Measurements from ENCODE around the gene VKORC1L1. TPM values are rescaled to one million over a fixed set of nuclear protein-coding genes. Genes with fewer than 3 reads are reported as not detected.
"Not testable (repeated sequence)": the region's sequence is repeated elsewhere in the genome, so short reads cannot be mapped to it uniquely, and the experiment has no call there.

VKORC1L1 gene
- total RNA-seq, 2 experiments from 2014 or later = 8.9 to 10.1 TPM

DNA sequence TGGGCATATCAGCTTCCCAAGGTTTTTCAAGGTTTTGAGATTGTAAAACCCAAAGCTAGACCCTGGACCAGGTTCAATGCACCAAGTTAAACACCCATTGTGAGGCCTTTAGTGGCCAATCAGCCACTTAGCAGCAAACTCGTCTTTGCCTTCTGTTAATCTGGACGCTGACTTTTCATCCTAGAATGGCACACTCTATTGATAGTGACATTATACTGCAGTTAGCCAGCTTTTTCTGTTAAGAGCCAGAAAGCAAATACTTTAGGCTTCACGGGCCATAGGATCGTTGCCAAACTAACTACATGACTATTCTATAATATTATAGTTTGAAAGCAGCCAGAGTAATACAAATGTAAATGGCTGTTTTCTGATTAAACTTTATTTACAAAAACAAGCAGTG is 51.3 kb downstream of the VKORC1L1 start:
- H3K27me3 Mint-ChIP-seq (ENCODE audit: low read depth) = no peaks in the 10 kb centered on the region
- H3K27ac Mint-ChIP-seq = no peak overlapping the region
- H3K36me3 Mint-ChIP-seq (ENCODE audit: low read depth) = peaks cover 16% of the 10 kb centered on the region
- no peak for DNase-seq
- intact Hi-C loops (cut with micrococcal nuclease) = no loop called here
- no peak overlapping the region for H3K4me3 Mint-ChIP-seq
- no peaks in the 10 kb centered on the region for H3K4me1 Mint-ChIP-seq (ENCODE audit: low read depth)
- no peaks in the 10 kb centered on the region for H3K9me3 Mint-ChIP-seq
- CTCF ChIA-PET = no interaction called here

DNA sequence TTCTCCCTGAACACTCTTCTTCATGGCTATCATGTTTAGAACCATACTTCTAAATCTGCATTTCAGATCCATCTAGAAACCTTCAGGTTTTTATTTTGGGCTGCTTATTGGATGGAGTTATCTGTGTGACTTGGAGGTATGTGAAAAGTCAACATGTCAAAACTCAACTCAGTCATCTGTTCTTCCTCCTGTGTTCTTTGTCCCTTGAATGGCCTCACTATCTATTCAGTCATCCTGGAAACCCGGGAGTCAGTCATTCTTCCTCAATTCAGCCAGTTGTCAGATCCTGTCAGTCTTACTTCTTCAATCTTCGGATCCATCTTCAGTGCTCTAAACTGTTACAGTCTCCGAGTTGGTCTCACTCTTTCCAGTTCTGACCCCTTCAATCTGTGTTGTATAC is 52.2 kb downstream of the VKORC1L1 start:
- intact Hi-C loops (cut with micrococcal nuclease) = no loop called here
- Mint-ChIP-seq H3K9me3 (no peaks in the 10 kb centered on the region), H3K4me1 (ENCODE audit: low read depth) (peaks cover 2% of the 10 kb centered on the region), H3K27me3 (ENCODE audit: low read depth) (no peaks in the 10 kb centered on the region), H3K27ac (no peak overlapping the region), H3K4me3 (no peak overlapping the region), H3K36me3 (ENCODE audit: low read depth) (peaks cover 10% of the 10 kb centered on the region)
- CTCF ChIA-PET = interaction anchor here (0.6 kb wide), 1 partner anchor 767 kb away, joined by 3 read pairs; no protein-coding TSS in a partner anchor
- no peak for DNase-seq

- Mint-ChIP-seq H3K36me3 (ENCODE audit: low read depth) (peaks cover 9% of the 10 kb centered on the region), H3K4me3 (no peak overlapping the region), H3K4me1 (ENCODE audit: low read depth) (peaks cover 7% of the 10 kb centered on the region), H3K27ac (no peak overlapping the region), H3K27me3 (ENCODE audit: low read depth) (no peaks in the 10 kb centered on the region), H3K9me3 (no peaks in the 10 kb centered on the region)
- CTCF ChIA-PET = no interaction called here
- no peak for DNase-seq
- intact Hi-C loops (cut with micrococcal nuclease) = no loop called here
These were observed 53.7 kb downstream of the VKORC1L1 start for GRCh38 chr7:65926588-65926987.

- CTCF ChIA-PET = no interaction called here
- no peak overlapping the region for H3K27ac Mint-ChIP-seq
- H3K36me3 Mint-ChIP-seq (ENCODE audit: low read depth) = peaks cover 11% of the 10 kb centered on the region
- no peaks in the 10 kb centered on the region for H3K9me3 Mint-ChIP-seq
- H3K4me1 Mint-ChIP-seq (ENCODE audit: low read depth) = peaks cover 12% of the 10 kb centered on the region
- no peak for DNase-seq
- H3K4me3 Mint-ChIP-seq = no peak overlapping the region
- no peaks in the 10 kb centered on the region for H3K27me3 Mint-ChIP-seq (ENCODE audit: low read depth)
- intact Hi-C loops (cut with micrococcal nuclease) = no loop called here
These were observed 54.9 kb downstream of the VKORC1L1 start for GRCh38 chr7:65927489-65928448.

GRCh38 chr7:65931685-65932084 is 58.8 kb downstream of the VKORC1L1 start:
- DNase-seq = no peak
- Mint-ChIP-seq H3K36me3 (ENCODE audit: low read depth) (peaks cover 14% of the 10 kb centered on the region), H3K27me3 (ENCODE audit: low read depth) (no peaks in the 10 kb centered on the region), H3K27ac (no peak overlapping the region), H3K9me3 (peaks cover 2% of the 10 kb centered on the region), H3K4me1 (ENCODE audit: low read depth) (peaks cover 18% of the 10 kb centered on the region), H3K4me3 (no peak overlapping the region)
- CTCF ChIA-PET = no interaction called here
- intact Hi-C loops (cut with micrococcal nuclease) = no loop called here

- CTCF ChIA-PET = no interaction called here
- Mint-ChIP-seq H3K27ac (no peak overlapping the region), H3K4me1 (ENCODE audit: low read depth) (peaks cover 12% of the 10 kb centered on the region), H3K4me3 (no peak overlapping the region), H3K9me3 (peaks cover 2% of the 10 kb centered on the region), H3K27me3 (ENCODE audit: low read depth) (no peaks in the 10 kb centered on the region), H3K36me3 (ENCODE audit: low read depth) (peaks cover 26% of the 10 kb centered on the region)
- DNase-seq = no peak
- intact Hi-C loops (cut with micrococcal nuclease) = no loop called here
These were observed 64.4 kb downstream of the VKORC1L1 start for GRCh38 chr7:65937296-65937695.

GRCh38 chr7:65938336-65938895 is 65.5 kb downstream of the VKORC1L1 start:
- H3K9me3 Mint-ChIP-seq = peaks cover 2% of the 10 kb centered on the region
- no peak overlapping the region for H3K27ac Mint-ChIP-seq
- CTCF ChIA-PET = no interaction called here
- peaks cover 9% of the 10 kb centered on the region for H3K4me1 Mint-ChIP-seq (ENCODE audit: low read depth)
- H3K36me3 Mint-ChIP-seq (ENCODE audit: low read depth) = peaks cover 23% of the 10 kb centered on the region
- no peaks in the 10 kb centered on the region for H3K27me3 Mint-ChIP-seq (ENCODE audit: low read depth)
- no peak for DNase-seq
- no peak overlapping the region for H3K4me3 Mint-ChIP-seq
- intact Hi-C loops (cut with micrococcal nuclease) = no loop called here

DNA sequence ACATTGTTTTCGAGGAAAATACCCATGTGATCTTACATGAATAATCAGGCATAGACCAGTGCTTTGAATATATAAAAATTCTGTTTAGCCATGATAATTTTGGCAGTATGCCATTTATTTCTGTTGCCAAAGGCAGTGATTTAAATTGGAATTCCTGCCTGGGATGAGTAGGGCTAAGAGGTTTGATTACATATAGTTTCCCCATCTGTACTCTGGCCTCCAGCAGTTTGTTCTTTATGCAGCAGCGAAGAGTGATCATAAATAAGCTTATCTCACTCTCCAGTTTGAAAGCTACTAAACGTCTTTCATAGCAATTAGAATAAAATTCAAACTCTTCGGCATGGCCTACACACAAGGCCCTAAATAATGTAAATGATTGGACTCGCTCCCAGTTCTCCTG is 72.9 kb downstream of the VKORC1L1 start:
- H3K4me1 Mint-ChIP-seq (ENCODE audit: low read depth); H3K36me3 Mint-ChIP-seq (ENCODE audit: low read depth); CTCF ChIA-PET; H3K9me3 Mint-ChIP-seq; intact Hi-C loops (cut with micrococcal nuclease); DNase-seq; H3K27ac Mint-ChIP-seq; H3K27me3 Mint-ChIP-seq (ENCODE audit: low read depth); H3K4me3 Mint-ChIP-seq: not testable (repeated sequence)

DNA sequence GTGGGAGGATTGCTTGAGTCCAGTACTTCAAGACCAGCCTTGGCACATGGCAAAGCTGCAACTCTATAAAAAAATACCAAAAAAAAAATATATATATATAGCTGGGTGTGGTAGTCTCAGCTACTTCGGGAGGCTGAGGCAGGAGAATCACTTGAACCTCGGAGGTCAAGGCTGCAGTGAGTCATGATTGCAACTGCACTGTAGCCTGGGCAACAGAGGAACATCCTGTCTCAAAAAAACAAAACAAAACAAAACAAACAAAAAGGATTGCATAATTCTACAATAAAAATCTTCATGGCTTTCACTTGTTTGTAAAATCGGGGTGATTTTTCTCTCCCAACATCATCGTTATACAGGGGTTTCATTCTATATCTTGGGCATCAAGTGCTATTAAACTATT is 74.0 kb downstream of the VKORC1L1 start:
- Mint-ChIP-seq H3K27ac (no peak overlapping the region), H3K4me1 (ENCODE audit: low read depth) (no peaks in the 10 kb centered on the region), H3K9me3 (no peaks in the 10 kb centered on the region), H3K27me3 (ENCODE audit: low read depth) (no peaks in the 10 kb centered on the region), H3K36me3 (ENCODE audit: low read depth) (no peaks in the 10 kb centered on the region), H3K4me3 (no peak overlapping the region)
- CTCF ChIA-PET = no interaction called here
- intact Hi-C loops (cut with micrococcal nuclease) = no loop called here
- no peak for DNase-seq

DNA sequence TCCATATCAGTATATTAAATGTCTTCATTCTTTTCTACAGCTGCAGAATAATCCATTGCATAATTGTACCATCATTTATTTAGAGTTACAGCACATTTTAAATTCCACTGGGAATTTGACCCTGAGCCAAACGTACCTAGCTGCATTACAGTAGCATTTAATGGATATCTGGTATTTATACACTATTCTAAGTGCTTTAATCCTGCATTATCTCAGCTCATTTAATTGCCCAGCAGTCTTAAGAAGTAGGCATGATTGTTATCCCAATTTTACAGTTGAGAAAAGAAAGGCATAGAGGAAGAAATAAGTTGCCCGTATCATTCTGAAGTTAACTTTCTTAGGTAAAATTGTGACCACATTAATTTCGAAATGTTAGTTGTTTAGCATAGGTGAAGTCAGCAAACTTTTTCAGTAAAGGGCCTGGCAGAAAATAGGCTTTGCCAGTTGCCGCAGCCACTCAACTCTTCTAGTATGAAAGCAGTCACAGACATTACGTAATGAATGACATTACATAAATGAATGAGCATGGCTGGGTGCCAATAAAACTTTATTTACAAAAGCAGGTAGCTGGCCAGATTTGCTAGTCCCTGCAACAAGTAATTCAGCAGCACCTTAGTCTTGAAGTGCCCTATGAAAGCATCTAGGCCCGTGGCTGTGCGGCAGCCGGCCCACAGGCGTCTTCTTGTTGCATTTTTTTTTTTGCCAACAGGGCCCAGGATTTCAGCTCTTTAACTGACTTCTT is 79.1 kb downstream of the VKORC1L1 start:
- no peak for DNase-seq
- Mint-ChIP-seq H3K4me1 (ENCODE audit: low read depth) (no peaks in the 10 kb centered on the region), H3K9me3 (no peaks in the 10 kb centered on the region), H3K36me3 (ENCODE audit: low read depth) (peaks cover 14% of the 10 kb centered on the region), H3K27me3 (ENCODE audit: low read depth) (no peaks in the 10 kb centered on the region), H3K27ac (no peak overlapping the region), H3K4me3 (no peak overlapping the region)
- CTCF ChIA-PET = no interaction called here
- intact Hi-C loops (cut with micrococcal nuclease) = no loop called here

GRCh38 chr7:65953001-65953720 is 80.3 kb downstream of the VKORC1L1 start:
- Mint-ChIP-seq H3K36me3 (ENCODE audit: low read depth) (peaks cover 15% of the 10 kb centered on the region), H3K4me1 (ENCODE audit: low read depth) (no peaks in the 10 kb centered on the region), H3K9me3 (no peaks in the 10 kb centered on the region), H3K4me3 (no peak overlapping the region), H3K27ac (no peak overlapping the region), H3K27me3 (ENCODE audit: low read depth) (no peaks in the 10 kb centered on the region)
- DNase-seq = no peak
- CTCF ChIA-PET = no interaction called here
- intact Hi-C loops (cut with micrococcal nuclease) = no loop called here

DNA sequence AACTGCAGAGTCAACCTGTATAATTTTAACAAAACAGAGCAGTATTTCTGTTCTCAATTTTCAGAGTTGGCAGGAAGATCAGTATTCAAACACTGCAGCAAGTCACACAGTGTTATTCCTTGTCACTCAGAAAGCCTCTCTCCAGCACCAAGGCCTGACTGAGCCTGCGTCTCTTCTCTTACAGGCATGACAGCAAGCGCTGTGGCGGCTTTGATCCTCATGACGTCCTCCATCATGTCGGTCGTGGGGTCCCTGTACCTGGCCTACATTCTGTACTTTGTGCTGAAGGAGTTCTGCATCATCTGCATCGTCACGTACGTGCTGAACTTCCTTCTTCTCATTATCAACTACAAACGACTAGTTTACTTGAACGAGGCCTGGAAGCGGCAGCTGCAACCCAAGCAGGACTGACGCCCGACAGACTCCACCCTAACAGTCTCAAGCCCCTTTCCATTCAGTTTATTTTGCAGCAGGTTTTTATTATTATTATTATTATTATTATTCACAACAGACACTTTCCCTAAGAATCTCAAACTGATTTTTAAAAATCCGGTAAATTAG is 81.1 kb downstream of the VKORC1L1 start:
- DNase-seq = no peak
- Mint-ChIP-seq H3K27me3 (ENCODE audit: low read depth) (no peaks in the 10 kb centered on the region), H3K9me3 (no peaks in the 10 kb centered on the region), H3K4me3 (no peak overlapping the region), H3K36me3 (ENCODE audit: low read depth) (peaks cover 15% of the 10 kb centered on the region), H3K27ac (no peak overlapping the region), H3K4me1 (ENCODE audit: low read depth) (no peaks in the 10 kb centered on the region)
- CTCF ChIA-PET = no interaction called here
- intact Hi-C loops (cut with micrococcal nuclease) = no loop called here
